Fibroblast of villous mesenchyme (primary cell): ENCODE measurements around the gene FBXW11. TPM values are rescaled to one million over a fixed set of nuclear protein-coding genes. Genes with fewer than 3 reads are reported as not detected.

Experiments
- DNase-seq: peaks from one replicate; pipeline ENCODE4 v3.0.0-alpha.2; 2010; ENCODE audit warnings: low read depth
- H3K4me3 ChIP-seq: 2 replicates; pipeline ENCODE4 v1.5.1; 2011; ENCODE audit warnings: low read depth, mild to moderate bottlenecking, low read length
- CTCF ChIP-seq: IDR thresholded peaks from 2 replicates; pipeline ENCODE4 v1.5.1; 2012; ENCODE audit warnings: low read depth, mild to moderate bottlenecking, low read length; ENCODE audit not compliant: insufficient read depth
- total RNA-seq: library from RNA; depleted of rRNA; stranded (reverse); fragments of >200 nt; gene quantifications from 2 replicates; pipeline ENCODE4 v1.2.3, GENCODE V29; 2012

Gene FBXW11
- total RNA-seq, 1 donor: 112 TPM

GRCh38 chr5:171904886-171905285 lies 101.6 kb downstream of the FBXW11 start:
- no peak for DNase-seq
- TF ChIP-seq CTCF: no peak
- no peak overlapping the region for H3K4me3 ChIP-seq

- H3K4me3 ChIP-seq: no peak overlapping the region
- TF ChIP-seq CTCF: no peak
- DNase-seq: no peak
Measured at GRCh38 chr5:171901764-171902163, 104.7 kb downstream of the FBXW11 start.

- no peak for TF ChIP-seq CTCF
- no peak for DNase-seq
- H3K4me3 ChIP-seq: no peak overlapping the region
Measured at GRCh38 chr5:171899792-171900191, 106.6 kb downstream of the FBXW11 start.

- TF ChIP-seq CTCF: no peak
- no peak overlapping the region for H3K4me3 ChIP-seq
- DNase-seq: no peak
Measured at GRCh38 chr5:171898879-171899278, 107.6 kb downstream of the FBXW11 start.

GRCh38 chr5:171898386-171898785 lies 108.1 kb downstream of the FBXW11 start:
- no peak for DNase-seq
- H3K4me3 ChIP-seq: no peak overlapping the region
- TF ChIP-seq CTCF: no peak

- no peak for DNase-seq
Measured at GRCh38 chr5:171897231-171897630, 109.2 kb downstream of the FBXW11 start.

More at GRCh38 chr5:171897231-171897630, 109.2 kb downstream of the FBXW11 start:
- TF ChIP-seq CTCF: no peak
- H3K4me3 ChIP-seq: no peak overlapping the region
